PFSK-1 (cell line): Measurements from ENCODE around the gene DNM3.

ENCODE experiments used
- FOXP2 ChIP-seq: optimal IDR thresholded peaks from 2 replicates; pipeline ENCODE3; 2011; ENCODE audit warnings: borderline replicate concordance, control low read depth, inconsistent platforms; ENCODE audit not compliant: insufficient read depth; ENCODE audit errors: extremely low read length, extremely low read depth
- POLR2AphosphoS5 ChIP-seq: IDR thresholded peaks from 2 replicates; pipeline ENCODE4 v1.6.1; 2012; ENCODE audit warnings: low read depth, mild to moderate bottlenecking, control low read depth, low read length, moderate library complexity
- SIN3A ChIP-seq: IDR thresholded peaks from 2 replicates; pipeline ENCODE4 v1.6.1; 2012; ENCODE audit warnings: mild to moderate bottlenecking, low read length, moderate library complexity, borderline replicate concordance; ENCODE audit not compliant: insufficient read depth
- TAF1 ChIP-seq: IDR thresholded peaks from 2 replicates; pipeline ENCODE4 v1.6.1; 2012; ENCODE audit warnings: low read length, control low read depth, borderline replicate concordance; ENCODE audit not compliant: insufficient read depth
- TF ChIP-seq, protein P1 (sequence below), 2 experiments: IDR thresholded peaks; 2 replicates each; pipeline versions ENCODE4 v1.6.1 to v1.8.0; 2011 to 2012; ENCODE audit warnings: low read depth in 2 of 2, low read length in 2 of 2, control low read depth in 1 of 2, inconsistent platforms in 1 of 2, mild to moderate bottlenecking in 1 of 2, moderate library complexity in 1 of 2; ENCODE audit not compliant: insufficient read depth in 1 of 2

Gene DNM3

GRCh38 chr1:172270605-172271004 lies 429.3 kb downstream of the DNM3 start:
- TF ChIP-seq, protein P1, sequence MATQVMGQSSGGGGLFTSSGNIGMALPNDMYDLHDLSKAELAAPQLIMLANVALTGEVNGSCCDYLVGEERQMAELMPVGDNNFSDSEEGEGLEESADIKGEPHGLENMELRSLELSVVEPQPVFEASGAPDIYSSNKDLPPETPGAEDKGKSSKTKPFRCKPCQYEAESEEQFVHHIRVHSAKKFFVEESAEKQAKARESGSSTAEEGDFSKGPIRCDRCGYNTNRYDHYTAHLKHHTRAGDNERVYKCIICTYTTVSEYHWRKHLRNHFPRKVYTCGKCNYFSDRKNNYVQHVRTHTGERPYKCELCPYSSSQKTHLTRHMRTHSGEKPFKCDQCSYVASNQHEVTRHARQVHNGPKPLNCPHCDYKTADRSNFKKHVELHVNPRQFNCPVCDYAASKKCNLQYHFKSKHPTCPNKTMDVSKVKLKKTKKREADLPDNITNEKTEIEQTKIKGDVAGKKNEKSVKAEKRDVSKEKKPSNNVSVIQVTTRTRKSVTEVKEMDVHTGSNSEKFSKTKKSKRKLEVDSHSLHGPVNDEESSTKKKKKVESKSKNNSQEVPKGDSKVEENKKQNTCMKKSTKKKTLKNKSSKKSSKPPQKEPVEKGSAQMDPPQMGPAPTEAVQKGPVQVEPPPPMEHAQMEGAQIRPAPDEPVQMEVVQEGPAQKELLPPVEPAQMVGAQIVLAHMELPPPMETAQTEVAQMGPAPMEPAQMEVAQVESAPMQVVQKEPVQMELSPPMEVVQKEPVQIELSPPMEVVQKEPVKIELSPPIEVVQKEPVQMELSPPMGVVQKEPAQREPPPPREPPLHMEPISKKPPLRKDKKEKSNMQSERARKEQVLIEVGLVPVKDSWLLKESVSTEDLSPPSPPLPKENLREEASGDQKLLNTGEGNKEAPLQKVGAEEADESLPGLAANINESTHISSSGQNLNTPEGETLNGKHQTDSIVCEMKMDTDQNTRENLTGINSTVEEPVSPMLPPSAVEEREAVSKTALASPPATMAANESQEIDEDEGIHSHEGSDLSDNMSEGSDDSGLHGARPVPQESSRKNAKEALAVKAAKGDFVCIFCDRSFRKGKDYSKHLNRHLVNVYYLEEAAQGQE (IDR thresholded peaks at IDR 0.05; ENCODE audit: insufficient read depth in 1 of 2, low read depth in 2 of 2, low read length in 2 of 2), result no peak
- no peak for TF ChIP-seq SIN3A
- TF ChIP-seq POLR2AphosphoS5, result no peak
- no peak for TF ChIP-seq FOXP2
- no peak for TF ChIP-seq TAF1

DNA sequence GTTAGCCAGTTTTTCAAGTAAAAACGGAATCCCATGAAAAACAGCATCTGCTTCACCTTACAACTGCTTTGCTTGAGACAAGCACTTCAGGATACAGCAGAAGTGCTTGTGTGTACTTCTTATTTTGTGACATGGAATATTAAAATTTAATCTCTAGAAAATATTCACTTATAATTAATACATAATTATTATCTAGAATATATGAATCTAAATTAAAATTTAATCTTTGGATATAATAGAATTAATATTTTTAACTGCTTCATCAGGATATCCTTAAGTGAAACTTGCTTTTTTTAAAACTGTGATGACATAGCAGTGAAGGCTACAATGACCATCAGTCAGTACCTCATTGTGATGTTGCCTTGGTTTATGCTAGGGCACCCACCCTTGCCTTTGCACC lies 430.8 kb downstream of the DNM3 start:
- TF ChIP-seq FOXP2, result no peak

DNA sequence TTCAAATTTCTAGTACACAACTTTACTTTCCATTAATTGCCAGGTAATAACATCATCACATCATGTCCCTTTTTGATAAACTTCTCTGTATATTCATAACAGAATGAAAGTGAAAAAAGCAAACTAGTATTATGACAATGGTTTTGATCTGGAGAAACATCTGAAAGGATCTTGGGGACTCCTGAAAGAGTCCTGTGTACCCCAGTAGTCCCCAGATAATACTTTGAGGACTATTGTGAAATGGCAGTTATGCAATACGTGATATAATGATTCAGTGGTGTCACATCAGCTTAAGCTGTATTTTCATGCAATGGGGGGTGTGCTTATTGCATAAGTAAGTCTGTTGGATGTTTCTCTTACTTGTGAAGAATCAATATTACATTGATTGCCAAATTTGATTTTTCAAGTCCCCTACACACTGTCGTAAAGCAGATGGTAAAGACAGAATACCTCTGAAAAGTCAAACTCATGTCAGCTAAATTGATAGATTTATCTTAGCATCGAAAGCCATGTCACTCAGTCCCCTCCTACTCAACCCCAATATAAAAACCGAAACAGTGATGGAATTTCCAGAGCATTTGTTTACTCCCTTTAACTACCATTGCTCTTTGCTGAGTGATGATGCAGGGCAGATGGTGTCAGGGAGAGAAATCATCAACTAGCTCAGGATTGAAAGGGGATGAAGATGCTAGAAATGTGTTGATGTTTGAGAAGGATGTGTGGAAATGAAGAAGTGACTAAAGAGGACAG lies 432.5 kb downstream of the DNM3 start:
- TF ChIP-seq, protein P1 (IDR thresholded peaks at IDR 0.05; ENCODE audit: insufficient read depth in 1 of 2, low read depth in 2 of 2, low read length in 2 of 2), result no peak
- TF ChIP-seq POLR2AphosphoS5 (no peak), FOXP2 (no peak), TAF1 (no peak)

DNA sequence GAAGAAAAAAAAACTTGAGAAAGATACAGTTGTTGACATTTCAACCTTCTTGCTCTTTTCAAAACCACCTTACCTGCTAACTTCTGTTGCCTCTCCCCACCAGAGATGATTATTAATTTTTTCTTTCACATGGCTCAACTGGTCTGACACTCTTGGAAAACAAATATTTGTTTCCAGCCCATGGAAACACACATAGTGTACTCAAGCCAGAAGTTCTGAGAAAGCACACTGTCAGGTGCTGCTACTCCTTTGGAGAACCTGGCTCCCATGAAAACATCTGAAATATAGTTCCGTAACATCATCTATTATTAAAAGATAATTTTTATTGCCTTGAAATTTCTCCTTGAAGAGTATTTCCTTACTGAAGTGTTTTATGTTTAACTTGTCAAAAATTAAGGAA lies 434.2 kb downstream of the DNM3 start:
- TF ChIP-seq POLR2AphosphoS5 (no peak), SIN3A (no peak), FOXP2 (no peak), TAF1 (no peak)
- TF ChIP-seq, protein P1 (IDR thresholded peaks at IDR 0.05; ENCODE audit: insufficient read depth in 1 of 2, low read depth in 2 of 2, low read length in 2 of 2), result no peak

- TF ChIP-seq, protein P1 (IDR thresholded peaks at IDR 0.05; ENCODE audit: insufficient read depth in 1 of 2, low read depth in 2 of 2, low read length in 2 of 2), result no peak
- no peak for TF ChIP-seq TAF1
- TF ChIP-seq FOXP2, result no peak
- no peak for TF ChIP-seq POLR2AphosphoS5
- TF ChIP-seq SIN3A, result no peak
Measured at GRCh38 chr1:172276120-172276818, 435.0 kb downstream of the DNM3 start.
